Right lobe of liver (tissue), 4 donors: ENCODE measurements around the gene ENTPD3.

Source experiments
- CTCF ChIP-seq, 4 donors: fragments of 200-600 bp in 3 of 4; fragments of 450-650 bp in 1 of 4; IDR thresholded peaks; one replicate each; pipeline versions ENCODE4 v1.5.1 to v1.8.0; 2016 to 2022; ENCODE audit warnings: antibody characterized with exemption in 4 of 4, mild to moderate bottlenecking in 2 of 4
- POLR2A ChIP-seq: fragments of 450-650 bp; IDR thresholded peaks from one replicate; pipeline ENCODE4 v1.6.1; 2017; ENCODE audit warnings: antibody characterized with exemption, mild to moderate bottlenecking
- donor health status: DM: no; HTN: no; CAD: no.
- donor health status: DM: no; HTN: no; CAD: no.
- donor health status: DM: no; HTN: yes; CAD: no.

DNA sequence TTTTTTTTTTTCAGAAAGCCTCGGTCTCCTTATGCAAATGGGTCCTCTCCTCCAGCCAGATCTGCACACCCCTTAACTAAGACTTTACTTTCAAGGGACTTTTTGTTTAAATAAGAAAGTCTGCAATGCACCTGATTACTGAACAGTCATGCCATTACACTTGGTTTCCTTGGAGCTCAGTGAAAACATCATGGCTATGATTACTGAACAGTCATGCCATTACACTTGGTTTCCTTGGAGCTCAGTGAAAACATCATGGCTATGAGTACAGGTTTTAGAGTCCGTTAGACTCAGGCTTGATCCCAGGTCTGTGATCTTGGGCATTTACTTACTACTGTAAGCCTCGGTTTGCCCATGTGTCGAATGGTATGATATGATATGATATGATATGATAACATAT is 10.1 kb downstream of the ENTPD3 start:
- TF ChIP-seq CTCF (IDR thresholded peaks at IDR 0.05) (no peak), POLR2A (no peak)
